Retinal pigment epithelial cell (primary cell): Measurements from ENCODE around the gene MCTP2.
"Not testable (repeated sequence)": the region's sequence is repeated elsewhere in the genome, so short reads cannot be mapped to it uniquely, and the experiment has no call there.

ENCODE experiments used
- DNase-seq: peaks from one replicate; pipeline ENCODE4 v3.0.0-alpha.2; 2010; ENCODE audit warnings: low read depth
- H3K4me3 ChIP-seq: 2 replicates; pipeline ENCODE4 v1.5.1; 2011; ENCODE audit warnings: mild to moderate bottlenecking, low read length, control low read depth, moderate library complexity
- CTCF ChIP-seq: conservative IDR thresholded peaks from 2 replicates; pipeline ENCODE4 v1.5.1; 2011; ENCODE audit warnings: low read depth, low read length, control low read depth, inconsistent platforms

MCTP2 gene

GRCh38 chr15:94485148-94485719, 253.9 kb downstream of the MCTP2 start:
- DNase-seq = no peak
- no peak for TF ChIP-seq CTCF
- no peak overlapping the region for H3K4me3 ChIP-seq

GRCh38 chr15:94487635-94488034, 256.3 kb downstream of the MCTP2 start:
- no peak for TF ChIP-seq CTCF
- DNase-seq = no peak
- no peak overlapping the region for H3K4me3 ChIP-seq

- H3K4me3 ChIP-seq = no peak overlapping the region
- no peak for DNase-seq
- no peak for TF ChIP-seq CTCF
These were observed 261.8 kb downstream of the MCTP2 start for GRCh38 chr15:94493176-94493575.

- not testable (repeated sequence) for H3K4me3 ChIP-seq, DNase-seq
These were observed 262.2 kb downstream of the MCTP2 start for GRCh38 chr15:94493586-94493985.

- no peak overlapping the region for H3K4me3 ChIP-seq
- no peak for DNase-seq
- TF ChIP-seq CTCF = no peak
These were observed 263.4 kb downstream of the MCTP2 start for GRCh38 chr15:94494732-94495131.

GRCh38 chr15:94503293-94503692, 271.9 kb downstream of the MCTP2 start:
- DNase-seq = no peak
- no peak for TF ChIP-seq CTCF
- H3K4me3 ChIP-seq = no peak overlapping the region

- no peak for TF ChIP-seq CTCF
- no peak for DNase-seq
- no peak overlapping the region for H3K4me3 ChIP-seq
These were observed 277.9 kb downstream of the MCTP2 start for GRCh38 chr15:94509259-94509658.

GRCh38 chr15:94522125-94522524, 290.8 kb downstream of the MCTP2 start:
- no peak for TF ChIP-seq CTCF
- DNase-seq = no peak
- no peak overlapping the region for H3K4me3 ChIP-seq
